Caco-2 (cell line): ENCODE results near the gene TNFRSF4. TPM values are rescaled to one million over a fixed set of nuclear protein-coding genes. Genes with fewer than 3 reads are reported as not detected.
A peak's percentile ranks its signal among the peaks of the same experiment; 100 is the strongest.

Experiments
- Bru-seq: library from RNA; stranded (reverse); fragments of 400-500 nt; gene quantifications from one replicate; lab custom pipeline; 2021; lab: Mats Ljungman, UMichigan
- BruChase-seq, 2 experiments: library from RNA; stranded (reverse); fragments of 400-500 nt; gene quantifications; one replicate each; lab custom pipeline; 2021; lab: Mats Ljungman, UMichigan
- BruUV-seq: library from RNA; stranded (reverse); fragments of 400-500 nt; replicated peaks from 2 replicates; lab custom pipeline; 2021; lab: Mats Ljungman, UMichigan
- CTCF ChIA-PET: fragments of 300-600 bp; sonication (Branson Sonifier 250); formaldehyde crosslinking; loops from one replicate; lab custom pipeline; 2022; ENCODE audit warnings: antibody characterized with exemption; lab: Charles Lee
- POLR2A ChIA-PET: fragments of 300-600 bp; sonication (Branson Sonifier 250); formaldehyde crosslinking; loops from one replicate; lab custom pipeline; 2022; ENCODE audit warnings: antibody characterized with exemption; lab: Charles Lee
- DNase-seq, 2 experiments: peaks; one replicate each; pipeline versions ENCODE4 v3.0.0 to v3.0.0-alpha.2; 2020 to 2022
- H3K27me3 ChIP-seq: replicated peaks from 2 replicates; pipeline ENCODE4 v1.6.0; 2011; ENCODE audit warnings: low read length; ENCODE audit not compliant: control insufficient read depth, insufficient read depth
- H3K36me3 ChIP-seq: 2 replicates; pipeline ENCODE4 v1.5.1; 2011; ENCODE audit warnings: low read length; ENCODE audit not compliant: control insufficient read depth, insufficient read depth
- H3K4me1 ChIP-seq: fragments of 250-450 bp; sonication (Bioruptor Pico); 2 replicates; pipeline ENCODE4 v1.5.1; 2020; ENCODE audit warnings: mild to moderate bottlenecking
- H3K4me3 ChIP-seq: 2 replicates; pipeline ENCODE4 v1.5.1; 2011; ENCODE audit warnings: low read depth, mild to moderate bottlenecking, control low read depth, low read length
- H3K9me3 ChIP-seq: fragments of 250-450 bp; sonication (Bioruptor Pico); 2 replicates; pipeline ENCODE4 v1.5.1; 2020; ENCODE audit warnings: mild to moderate bottlenecking, moderate library complexity
- H3K27ac Mint-ChIP-seq: one replicate; pipeline ENCODE4 v1.8.0; 2022; ENCODE audit warnings: mixed read lengths; ENCODE audit not compliant: unreplicated experiment
- H3K27me3 Mint-ChIP-seq: one replicate; pipeline ENCODE4 v1.8.0; 2022; ENCODE audit warnings: mixed read lengths; ENCODE audit not compliant: insufficient read depth, unreplicated experiment
- H3K36me3 Mint-ChIP-seq: one replicate; pipeline ENCODE4 v1.8.0; 2022; ENCODE audit warnings: mild to moderate bottlenecking, mixed read lengths; ENCODE audit not compliant: insufficient read depth, unreplicated experiment
- H3K4me1 Mint-ChIP-seq: one replicate; pipeline ENCODE4 v1.8.0; 2022; ENCODE audit warnings: low read depth, mixed read lengths; ENCODE audit not compliant: unreplicated experiment
- H3K4me3 Mint-ChIP-seq: one replicate; pipeline ENCODE4 v1.8.0; 2022; ENCODE audit warnings: mild to moderate bottlenecking, moderate library complexity, mixed read lengths; ENCODE audit not compliant: unreplicated experiment
- H3K9me3 Mint-ChIP-seq: one replicate; pipeline ENCODE4 v1.8.0; 2022; ENCODE audit warnings: mixed read lengths; ENCODE audit not compliant: unreplicated experiment
- CTCF ChIP-seq, 2 experiments: fragments of 200-600 bp in 1 of 2; IDR thresholded peaks; 1 replicate in 1 of 2; 2 replicates in 1 of 2; pipeline versions ENCODE4 v1.5.1 to v1.8.0; 2011 to 2022; ENCODE audit warnings: antibody characterized with exemption in 1 of 2, control low read depth in 1 of 2, inconsistent platforms in 1 of 2, low read depth in 1 of 2, low read length in 1 of 2, mild to moderate bottlenecking in 1 of 2, moderate library complexity in 1 of 2; ENCODE audit not compliant: insufficient read depth in 1 of 2, severe bottlenecking in 1 of 2, unreplicated experiment in 1 of 2
- intact Hi-C: fragments of 100-400 bp; cut with micrococcal nuclease; formaldehyde crosslinking; loops from one replicate; pipeline ENCODE4 v1.10.0; 2022; ENCODE audit not compliant: unreplicated experiment
- long read RNA-seq: library from polyadenylated mRNA; stranded (forward); transcript quantifications from one replicate; pipeline ENCODE4 v2.0.0, GENCODE V29; 2022
- total RNA-seq: library from RNA; stranded (reverse); gene quantifications from 2 replicates; pipeline ENCODE4 v1.2.3, GENCODE V29; 2022

Gene TNFRSF4
- not detected in 2 replicates for total RNA-seq
- Bru-seq, nascent RNA: percentile 22 among the genes with signal in this experiment
- BruChase-seq, experiment 1, labeled RNA remaining after a 2-hour chase: not detected
- percentile 27 among the genes with signal in this experiment for BruChase-seq, experiment 2, labeled RNA remaining after a 6-hour chase
- long read RNA-seq: 0 reads

GRCh38 chr1:1213345-1214265 lies at the start of gene TNFRSF4:
TSS of gene TNFRSF4 (minus strand) at chr1:1214153. CDS start at chr1:1214127, 26 bp downstream.
- H3K9me3 ChIP-seq: no peaks in the 10 kb centered on the region
- Mint-ChIP-seq H3K9me3 (no peaks in the 10 kb centered on the region), H3K36me3 (peaks cover 9% of the 10 kb centered on the region), H3K27me3 (no peaks in the 10 kb centered on the region), H3K4me3 (no peak within 1 kb of the TSS), H3K27ac (no peak within 1 kb of the TSS), H3K4me1 (no peaks in the 10 kb centered on the region)
- no peaks in the 10 kb centered on the region for H3K36me3 ChIP-seq
- DNase-seq: no peak
- no peak within 1 kb of the TSS for H3K4me3 ChIP-seq
- H3K27me3 ChIP-seq: no peaks in the 10 kb centered on the region
- intact Hi-C loops: no loop called here
- no peak for TF ChIP-seq CTCF (IDR thresholded peaks at IDR 0.05; ENCODE audit: insufficient read depth in 1 of 2, low read depth in 1 of 2, low read length in 1 of 2, severe bottlenecking in 1 of 2, unreplicated experiment in 1 of 2)
- BruUV-seq: no TSS peak
- CTCF ChIA-PET: no interaction called here
- POLR2A ChIA-PET: no interaction called here
- H3K4me1 ChIP-seq: no peaks in the 10 kb centered on the region

- intact Hi-C loops: no loop called here
- ChIA-PET CTCF (no interaction called here), POLR2A (no interaction called here)
- no peaks in the 10 kb centered on the region for H3K4me1 Mint-ChIP-seq
- TF ChIP-seq CTCF (IDR thresholded peaks at IDR 0.05; ENCODE audit: insufficient read depth in 1 of 2, low read depth in 1 of 2, low read length in 1 of 2, severe bottlenecking in 1 of 2, unreplicated experiment in 1 of 2): no peak
- no peak overlapping the region for H3K4me3 Mint-ChIP-seq
- H3K27ac Mint-ChIP-seq: no peak overlapping the region
- Histone ChIP-seq H3K4me3 (no peak overlapping the region), H3K27me3 (no peaks in the 10 kb centered on the region), H3K36me3 (no peaks in the 10 kb centered on the region; the same call in none of the 2 replicates), H3K4me1 (no peaks in the 10 kb centered on the region), H3K9me3 (no peaks in the 10 kb centered on the region)
- DNase-seq: no peak
- H3K36me3 Mint-ChIP-seq: peaks cover 78% of the 10 kb centered on the region
- H3K27me3 Mint-ChIP-seq: no peaks in the 10 kb centered on the region
- no peaks in the 10 kb centered on the region for H3K9me3 Mint-ChIP-seq
- no TSS peak for BruUV-seq
These were observed 48.8 kb upstream of the TNFRSF4 start for GRCh38 chr1:1262758-1263157.

- no peaks in the 10 kb centered on the region for H3K9me3 ChIP-seq
- no peaks in the 10 kb centered on the region for H3K9me3 Mint-ChIP-seq
- no peak for DNase-seq
- no peak overlapping the region for H3K4me3 ChIP-seq
- H3K27ac Mint-ChIP-seq: no peak overlapping the region
- BruUV-seq: no TSS peak
- no peaks in the 10 kb centered on the region for H3K27me3 ChIP-seq
- POLR2A ChIA-PET: interaction anchor here (0.6 kb wide), 1 partner anchor 11 kb away, joined by 3 read pairs; the partner anchor contains the start of gene UBE2J2
- H3K36me3 ChIP-seq: no peaks in the 10 kb centered on the region; the same call in none of the 2 replicates
- no peak overlapping the region for H3K4me3 Mint-ChIP-seq
- TF ChIP-seq CTCF (IDR thresholded peaks at IDR 0.05; ENCODE audit: insufficient read depth in 1 of 2, low read depth in 1 of 2, low read length in 1 of 2, severe bottlenecking in 1 of 2, unreplicated experiment in 1 of 2): no peak
- H3K36me3 Mint-ChIP-seq: peaks cover 80% of the 10 kb centered on the region
- H3K4me1 Mint-ChIP-seq: no peaks in the 10 kb centered on the region
- CTCF ChIA-PET: no interaction called here
- intact Hi-C loops: no loop called here
- no peaks in the 10 kb centered on the region for H3K27me3 Mint-ChIP-seq
- H3K4me1 ChIP-seq: no peaks in the 10 kb centered on the region
These were observed 48.1 kb upstream of the TNFRSF4 start for GRCh38 chr1:1262071-1262470.
